Neuronal stem cell (in vitro differentiated cells): ENCODE measurements around the gene LEFTY2.

Experiments
- DNase-seq: peaks from one replicate; pipeline ENCODE4 v3.0.0-alpha.2; 2013; ENCODE audit warnings: low spot score
- H2AFZ ChIP-seq: one replicate; pipeline ENCODE4 v1.6.1; 2013; ENCODE audit warnings: mild to moderate bottlenecking, low read length, inconsistent platforms
- H2AK5ac ChIP-seq: 2 replicates; pipeline ENCODE4 v1.6.1; 2013; ENCODE audit warnings: low read depth, mild to moderate bottlenecking, inconsistent platforms, low read length, moderate library complexity, mixed read lengths
- H2BK120ac ChIP-seq: 2 replicates; pipeline ENCODE4 v1.6.1; 2013; ENCODE audit warnings: low read depth, mild to moderate bottlenecking, inconsistent platforms, low read length, moderate library complexity, mixed read lengths
- H2BK12ac ChIP-seq: one replicate; pipeline ENCODE4 v1.6.1; 2013; ENCODE audit warnings: low read length, inconsistent platforms
- H2BK15ac ChIP-seq: 2 replicates; pipeline ENCODE4 v1.6.1; 2013; ENCODE audit warnings: mild to moderate bottlenecking, low read length, inconsistent platforms, mixed read lengths
- H2BK5ac ChIP-seq: one replicate; pipeline ENCODE4 v1.6.1; 2013; ENCODE audit warnings: inconsistent platforms, mild to moderate bottlenecking, low read length, moderate library complexity
- H3K14ac ChIP-seq: one replicate; pipeline ENCODE4 v1.6.1; 2013; ENCODE audit warnings: low read length, inconsistent platforms
- H3K18ac ChIP-seq: 2 replicates; pipeline ENCODE4 v1.6.1; 2013; ENCODE audit warnings: low read length, inconsistent platforms
- H3K23ac ChIP-seq: 2 replicates; pipeline ENCODE4 v1.6.1; 2013; ENCODE audit warnings: low read depth, mild to moderate bottlenecking, mixed read lengths, low read length, inconsistent platforms; ENCODE audit not compliant: poor library complexity
- H3K27ac ChIP-seq: replicated peaks from 3 replicates; pipeline ENCODE4 v1.5.1; 2013; ENCODE audit warnings: low read length, inconsistent platforms
- H3K27me3 ChIP-seq, 3 experiments: 2 replicates each; pipeline ENCODE4 v1.6.1; 2013; ENCODE audit warnings: low read length in 3 of 3, mild to moderate bottlenecking in 2 of 3, inconsistent platforms in 1 of 3, low read depth in 1 of 3, mixed read lengths in 1 of 3, moderate library complexity in 1 of 3; ENCODE audit not compliant: control insufficient read depth in 3 of 3, insufficient read depth in 3 of 3
- H3K36me3 ChIP-seq, 2 donors: replicated peaks in 1 of 2; 2 replicates each; pipeline ENCODE4 v1.6.1; 2013; ENCODE audit warnings: low read length in 2 of 2; ENCODE audit not compliant: control insufficient read depth in 2 of 2, insufficient read depth in 2 of 2
- H3K4ac ChIP-seq: 2 replicates; pipeline ENCODE4 v1.6.1; 2013; ENCODE audit warnings: inconsistent platforms, mild to moderate bottlenecking, low read length, moderate library complexity
- H3K4me1 ChIP-seq, 2 donors: 1 replicate in 1 of 2; 2 replicates in 1 of 2; pipeline ENCODE4 v1.6.1; 2013; ENCODE audit warnings: low read length in 2 of 2, low read depth in 1 of 2; ENCODE audit not compliant: control insufficient read depth in 2 of 2, insufficient read depth in 1 of 2
- H3K4me2 ChIP-seq: one replicate; pipeline ENCODE4 v1.6.1; 2013; ENCODE audit warnings: mild to moderate bottlenecking, low read length, inconsistent platforms; ENCODE audit not compliant: insufficient read depth, poor library complexity, severe bottlenecking
- H3K4me3 ChIP-seq, 2 donors: 2 replicates each; pipeline ENCODE4 v1.5.1; 2013; ENCODE audit warnings: low read length in 2 of 2, mild to moderate bottlenecking in 2 of 2, inconsistent platforms in 1 of 2, moderate library complexity in 1 of 2
- H3K79me1 ChIP-seq: one replicate; pipeline ENCODE4 v1.6.1; 2013; ENCODE audit warnings: low read depth, mild to moderate bottlenecking, inconsistent platforms, low read length, moderate library complexity
- H3K9ac ChIP-seq: one replicate; pipeline ENCODE4 v1.6.1; 2013; ENCODE audit warnings: mild to moderate bottlenecking, low read depth, low read length, inconsistent platforms; ENCODE audit not compliant: poor library complexity
- H3K9me3 ChIP-seq, 2 donors: replicated peaks in 1 of 2; 2 replicates each; pipeline versions ENCODE3 to v1.6.1; 2013; ENCODE audit warnings: low read length in 2 of 2, mild to moderate bottlenecking in 2 of 2, inconsistent platforms in 1 of 2, low read depth in 1 of 2, mixed read lengths in 1 of 2, moderate library complexity in 1 of 2; ENCODE audit not compliant: control insufficient read depth in 2 of 2, insufficient read depth in 1 of 2
- H4K8ac ChIP-seq: one replicate; pipeline ENCODE4 v1.6.1; 2013; ENCODE audit warnings: low read depth, mild to moderate bottlenecking, inconsistent platforms, low read length, moderate library complexity
- H4K91ac ChIP-seq: one replicate; pipeline ENCODE4 v1.6.1; 2013; ENCODE audit warnings: low read length, low read depth, mild to moderate bottlenecking, inconsistent platforms; ENCODE audit not compliant: poor library complexity
- WGBS, 2 donors: extraction: QIAGEN DNeasy Blood & Tissue Kit; methylation state at CpG; one replicate each; pipeline ENCODE4 v1.1.7; 2013; ENCODE audit warnings: missing lambda C conversion rate in 2 of 2, mixed read lengths in 1 of 2; ENCODE audit not compliant: insufficient read length in 2 of 2, insufficient replicate concordance in 1 of 2; ENCODE audit errors: extremely low coverage in 2 of 2; 5-methylcytosine and 5-hydroxymethylcytosine counted together

LEFTY2 gene

DNA sequence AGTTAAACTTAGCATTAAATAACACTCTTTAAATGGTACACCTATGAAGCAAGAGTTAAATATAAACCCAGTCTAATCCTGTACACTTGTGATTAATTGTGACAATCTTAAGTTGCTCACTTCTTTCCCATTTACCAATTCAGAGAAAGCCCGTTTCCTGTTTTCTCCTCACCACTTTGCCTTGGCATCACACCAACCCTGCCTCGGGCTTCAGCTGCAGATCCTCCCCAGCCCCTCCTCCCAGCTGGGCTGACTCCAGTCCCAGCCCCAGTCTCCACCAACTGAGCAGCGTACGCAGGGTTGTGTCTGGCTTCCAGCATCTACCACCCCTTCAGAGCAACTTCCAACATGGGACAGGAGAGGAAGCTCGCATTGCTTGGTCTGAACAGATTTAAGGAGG, 21.1 kb downstream of the LEFTY2 start:
- DNase-seq: no peak
- Histone ChIP-seq H3K23ac (no peak overlapping the region), H3K4ac (no peak overlapping the region), H3K4me1 (peaks cover 3 to 14% of the 10 kb centered on the region in 2 donors), H3K27me3 (no peaks in the 10 kb centered on the region), H3K4me2 (no peak overlapping the region), H3K9me3 (no peaks in the 10 kb centered on the region), H3K27ac (no peak overlapping the region), H2BK12ac (no peak overlapping the region), H2BK5ac (no peak overlapping the region), H3K9ac (no peak overlapping the region), H2AK5ac (no peak overlapping the region), H2BK120ac (no peak overlapping the region), H2BK15ac (no peak overlapping the region), H3K14ac (no peak overlapping the region), H3K4me3 (no peak overlapping the region), H4K8ac (no peak overlapping the region), H3K79me1 (peaks cover 15% of the 10 kb centered on the region), H4K91ac (no peak overlapping the region), H3K18ac (no peak overlapping the region), H2AFZ (no peak overlapping the region), H3K36me3 (peaks cover 29 to 62% of the 10 kb centered on the region in 2 donors)
- no CpG with 5 or more reads among the region's 5 CpGs for WGBS, 2 donors

- DNase-seq: no peak
- Histone ChIP-seq H3K23ac (no peak overlapping the region), H4K91ac (no peak overlapping the region), H3K27ac (no peak overlapping the region), H3K4me1 (peaks cover 2 to 18% of the 10 kb centered on the region in 2 donors), H2BK15ac (no peak overlapping the region), H3K27me3 (no peaks in the 10 kb centered on the region), H2BK120ac (no peak overlapping the region), H2AFZ (no peak overlapping the region), H4K8ac (no peak overlapping the region), H3K4ac (no peak overlapping the region), H2BK12ac (no peak overlapping the region), H3K36me3 (peaks cover 31 to 67% of the 10 kb centered on the region in 2 donors), H3K18ac (no peak overlapping the region), H3K4me2 (no peak overlapping the region), H3K9me3 (no peaks in the 10 kb centered on the region), H2BK5ac (no peak overlapping the region), H3K4me3 (no peak overlapping the region), H3K9ac (no peak overlapping the region), H2AK5ac (no peak overlapping the region), H3K79me1 (peaks cover 11% of the 10 kb centered on the region), H3K14ac (no peak overlapping the region)
- no CpG with 5 or more reads among the region's 4 CpGs for WGBS, 2 donors
Measured at GRCh38 chr1:225918280-225918679, 22.7 kb downstream of the LEFTY2 start.

DNA sequence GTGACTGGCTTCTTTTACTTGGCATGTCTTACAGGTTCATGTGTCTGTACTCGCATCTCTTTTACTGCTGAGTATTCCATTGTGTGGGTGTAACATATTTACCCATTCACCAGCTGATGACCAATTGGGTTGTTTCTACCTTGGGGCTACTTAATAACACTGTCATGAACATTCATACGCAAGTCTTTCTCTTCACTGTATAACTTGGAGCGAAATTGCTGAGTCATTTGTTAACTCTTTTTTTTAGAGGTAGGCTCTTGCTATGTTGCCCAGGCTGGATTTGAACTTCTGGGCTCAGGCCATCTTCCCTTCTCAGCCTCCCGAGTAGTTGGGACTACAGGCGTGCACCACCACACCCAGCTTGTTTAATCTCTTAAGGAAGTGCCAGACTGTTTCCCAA, 23.5 kb downstream of the LEFTY2 start:
- no CpG with 5 or more reads among the region's 5 CpGs for WGBS, 2 donors

DNA sequence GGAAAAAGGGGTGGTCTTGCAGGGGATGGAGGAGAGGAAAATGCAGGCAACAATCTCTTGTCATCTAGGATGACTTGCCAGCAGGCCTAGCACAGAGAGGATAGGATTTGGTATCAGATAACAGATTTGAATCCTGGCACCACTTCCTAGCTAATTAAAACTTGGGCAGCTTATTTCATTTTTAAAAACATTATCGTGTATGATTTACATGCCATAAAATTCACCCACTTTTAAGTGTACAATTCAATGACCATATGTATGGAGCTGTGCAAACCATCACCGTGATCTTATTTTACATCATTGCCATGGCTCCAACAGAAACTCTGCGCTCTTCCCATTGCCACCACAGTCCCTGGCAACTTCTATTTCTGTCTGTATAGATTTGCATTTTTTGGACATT, 23.9 kb downstream of the LEFTY2 start:
- H2AFZ ChIP-seq: no peak overlapping the region
- H2BK12ac ChIP-seq: no peak overlapping the region
- H2BK15ac ChIP-seq: no peak overlapping the region
- H3K23ac ChIP-seq: no peak overlapping the region
- H4K91ac ChIP-seq: no peak overlapping the region
- H3K4ac ChIP-seq: no peak overlapping the region
- no peak overlapping the region for H2BK5ac ChIP-seq
- DNase-seq: no peak
- no peak overlapping the region for H3K9ac ChIP-seq
- WGBS, 2 donors: no CpG with 5 or more reads among the region's 3 CpGs
- H2BK120ac ChIP-seq: no peak overlapping the region
- no peak overlapping the region for H3K4me3 ChIP-seq
- no peaks in the 10 kb centered on the region for H3K9me3 ChIP-seq
- peaks cover 27 to 59% of the 10 kb centered on the region in 2 donors for H3K36me3 ChIP-seq
- no peak overlapping the region for H4K8ac ChIP-seq
- H3K27me3 ChIP-seq: no peaks in the 10 kb centered on the region
- H2AK5ac ChIP-seq: no peak overlapping the region
- H3K4me2 ChIP-seq: no peak overlapping the region
- H3K79me1 ChIP-seq: peaks cover 8% of the 10 kb centered on the region
- peaks cover 0 to 16% of the 10 kb centered on the region in 2 donors for H3K4me1 ChIP-seq
- no peak overlapping the region for H3K18ac ChIP-seq
- H3K27ac ChIP-seq: no peak overlapping the region
- H3K14ac ChIP-seq: no peak overlapping the region

More for the DNA sequence above, 23.5 kb downstream of the LEFTY2 start:
- H3K23ac ChIP-seq: no peak overlapping the region
- H3K4ac ChIP-seq: no peak overlapping the region
- H2BK15ac ChIP-seq: no peak overlapping the region
- no peak overlapping the region for H3K27ac ChIP-seq
- no peak for DNase-seq
- H2BK12ac ChIP-seq: no peak overlapping the region
- H4K91ac ChIP-seq: no peak overlapping the region
- H4K8ac ChIP-seq: no peak overlapping the region
- H3K36me3 ChIP-seq: peaks cover 29 to 63% of the 10 kb centered on the region in 2 donors
- H2AFZ ChIP-seq: no peak overlapping the region
- no peak overlapping the region for H2BK5ac ChIP-seq
- H2BK120ac ChIP-seq: no peak overlapping the region
- no peak overlapping the region for H3K18ac ChIP-seq
- H3K4me1 ChIP-seq: peaks cover 0 to 16% of the 10 kb centered on the region in 2 donors
- H3K27me3 ChIP-seq: no peaks in the 10 kb centered on the region
- H3K9me3 ChIP-seq: no peaks in the 10 kb centered on the region
- H3K4me2 ChIP-seq: no peak overlapping the region
- no peak overlapping the region for H3K4me3 ChIP-seq
- H3K14ac ChIP-seq: no peak overlapping the region
- H3K9ac ChIP-seq: no peak overlapping the region
- H3K79me1 ChIP-seq: peaks cover 10% of the 10 kb centered on the region
- no peak overlapping the region for H2AK5ac ChIP-seq
